Ishikawa (cell line): ENCODE results near the gene DLGAP4.

Experiments used
- CEBPB ChIP-seq: IDR thresholded peaks from 2 replicates; pipeline ENCODE4 v1.6.1; 2012
- CREB1 ChIP-seq: IDR thresholded peaks from 2 replicates; pipeline ENCODE4 v1.6.1; 2012; ENCODE audit warnings: low read depth
- EGR1 ChIP-seq: IDR thresholded peaks from 2 replicates; pipeline ENCODE4 v1.6.1; 2012
- EP300 ChIP-seq: IDR thresholded peaks from 2 replicates; pipeline ENCODE4 v1.6.1; 2012; ENCODE audit warnings: borderline replicate concordance
- FOXM1 ChIP-seq: IDR thresholded peaks from 2 replicates; pipeline ENCODE4 v1.6.1; 2012; ENCODE audit warnings: low read depth, borderline replicate concordance
- MAX ChIP-seq: IDR thresholded peaks from 2 replicates; pipeline ENCODE4 v1.6.1; 2012
- NFIC ChIP-seq: IDR thresholded peaks from 2 replicates; pipeline ENCODE4 v1.6.1; 2012
- RAD21 ChIP-seq: IDR thresholded peaks from 2 replicates; pipeline ENCODE4 v1.6.1; 2012; ENCODE audit warnings: low read depth
- REST ChIP-seq: IDR thresholded peaks from 2 replicates; pipeline ENCODE4 v1.6.1; 2012; ENCODE audit warnings: low read depth, mild to moderate bottlenecking
- TAF1 ChIP-seq: IDR thresholded peaks from 2 replicates; pipeline ENCODE4 v1.6.1; 2012; ENCODE audit warnings: low read depth, mild to moderate bottlenecking
- TCF12 ChIP-seq: IDR thresholded peaks from 2 replicates; pipeline ENCODE4 v1.6.1; 2012; ENCODE audit warnings: low read depth
- TEAD4 ChIP-seq: IDR thresholded peaks from 2 replicates; pipeline ENCODE4 v1.6.1; 2012
- USF1 ChIP-seq: IDR thresholded peaks from 2 replicates; pipeline ENCODE4 v1.6.1; 2012
- YY1 ChIP-seq: IDR thresholded peaks from 2 replicates; pipeline ENCODE4 v1.6.1; 2012; ENCODE audit warnings: low read depth
- ZBTB7A ChIP-seq: IDR thresholded peaks from 2 replicates; pipeline ENCODE4 v1.6.1; 2012; ENCODE audit warnings: low read depth

DLGAP4 gene

GRCh38 chr20:36337886-36338285 lies 31.7 kb downstream of the DLGAP4 start:
- TF ChIP-seq ZBTB7A: no peak
- TF ChIP-seq USF1: no peak
- TF ChIP-seq YY1: no peak
- TF ChIP-seq FOXM1: no peak
- TF ChIP-seq CEBPB: no peak
- TF ChIP-seq TEAD4: no peak
- TF ChIP-seq EP300: no peak
- TF ChIP-seq NFIC: no peak
- TF ChIP-seq RAD21: no peak
- no peak for TF ChIP-seq EGR1
- no peak for TF ChIP-seq TCF12
- no peak for TF ChIP-seq MAX

GRCh38 chr20:36339646-36340592 lies 33.8 kb downstream of the DLGAP4 start:
- TF ChIP-seq TEAD4: no peak
- no peak for TF ChIP-seq YY1
- TF ChIP-seq EP300: no peak
- no peak for TF ChIP-seq EGR1
- no peak for TF ChIP-seq CREB1
- no peak for TF ChIP-seq MAX
- no peak for TF ChIP-seq NFIC
- TF ChIP-seq TCF12: no peak
- TF ChIP-seq ZBTB7A: no peak
- TF ChIP-seq TAF1: no peak
- no peak for TF ChIP-seq CEBPB
- no peak for TF ChIP-seq USF1
- TF ChIP-seq REST: no peak
- no peak for TF ChIP-seq RAD21
- no peak for TF ChIP-seq FOXM1

GRCh38 chr20:36340593-36340990 lies 34.5 kb downstream of the DLGAP4 start:
- TF ChIP-seq REST (no peak), TAF1 (no peak), YY1 (no peak), TEAD4 (no peak), RAD21 (no peak), CEBPB (no peak)

- no peak for TF ChIP-seq RAD21
- no peak for TF ChIP-seq YY1
- TF ChIP-seq FOXM1: no peak
- no peak for TF ChIP-seq MAX
- TF ChIP-seq USF1: no peak
- TF ChIP-seq EGR1: no peak
- no peak for TF ChIP-seq EP300
- TF ChIP-seq ZBTB7A: no peak
- no peak for TF ChIP-seq NFIC
- TF ChIP-seq TAF1: no peak
- no peak for TF ChIP-seq TEAD4
- TF ChIP-seq REST: no peak
- TF ChIP-seq CREB1: no peak
- TF ChIP-seq CEBPB: no peak
- no peak for TF ChIP-seq TCF12
Measured at GRCh38 chr20:36341331-36342020, 35.3 kb downstream of the DLGAP4 start.
